Coronary artery (tissue), 2 donors: ENCODE measurements around the gene SULT2A1.

Experiments used
- DNase-seq: peaks from one replicate; pipeline ENCODE4 v3.0.0-alpha.2; 2017; ENCODE audit warnings: low spot score
- H3K27ac ChIP-seq, 2 donors: fragments of 200-600 bp; sonication (generic); one replicate each; pipeline ENCODE4 v1.5.1; 2016 to 2019
- H3K4me3 ChIP-seq: fragments of 200-600 bp; sonication (generic); 2 replicates; pipeline ENCODE4 v1.5.1; 2016; ENCODE audit warnings: mild to moderate bottlenecking, moderate library complexity
- CTCF ChIP-seq: fragments of 200-600 bp; sonication (generic); IDR thresholded peaks from one replicate; pipeline ENCODE4 v1.5.1; 2019; ENCODE audit warnings: antibody characterized with exemption

The SULT2A1 gene

GRCh38 chr19:47821460-47822020, 64.6 kb downstream of the SULT2A1 start, which contains the start of gene CRX:
TSS of gene CRX (plus strand) at chr19:47821937. CDS start at chr19:47834444, 12,507 bp downstream.
- DNase-seq: no peak
- no peak for TF ChIP-seq CTCF

More at GRCh38 chr19:47821460-47822020, 64.6 kb downstream of the SULT2A1 start, which contains the start of gene CRX:
- Histone ChIP-seq H3K4me3 (no peak within 1 kb of the TSS), H3K27ac (no peak within 1 kb of the TSS)
